Nephron progenitor cell (in vitro differentiated cells): ENCODE results near the gene MUC5AC.

Source experiments
- DNase-seq: peaks from one replicate; pipeline ENCODE4 v3.0.0; 2021
- H3K27ac Mint-ChIP-seq: 2 replicates; pipeline ENCODE4 v1.8.0; 2021; ENCODE audit warnings: mild to moderate bottlenecking, moderate library complexity, mixed read lengths
- H3K27me3 Mint-ChIP-seq: 2 replicates; pipeline ENCODE4 v1.8.0; 2021; ENCODE audit warnings: mild to moderate bottlenecking, low read depth, mixed read lengths; ENCODE audit not compliant: poor library complexity
- H3K36me3 Mint-ChIP-seq: 2 replicates; pipeline ENCODE4 v1.8.0; 2021; ENCODE audit warnings: low read depth, mixed read lengths
- H3K4me1 Mint-ChIP-seq: 2 replicates; pipeline ENCODE4 v1.8.0; 2021; ENCODE audit warnings: mixed read lengths
- H3K4me3 Mint-ChIP-seq: 2 replicates; pipeline ENCODE4 v1.8.0; 2021; ENCODE audit warnings: mild to moderate bottlenecking, moderate library complexity, mixed read lengths
- H3K9me3 Mint-ChIP-seq: 2 replicates; pipeline ENCODE4 v1.8.0; 2021; ENCODE audit warnings: mild to moderate bottlenecking, moderate library complexity, mixed read lengths
- CTCF ChIP-seq: fragments of 200-600 bp; sonication (generic); IDR thresholded peaks from 2 replicates; pipeline ENCODE4 v1.5.0; 2021; ENCODE audit warnings: antibody characterized with exemption

MUC5AC gene

GRCh38 chr11:1222491-1223345 is 65.0 kb downstream of the MUC5AC start, which contains the start of gene MUC5B:
MUC5B (plus strand) TSS chr11:1223066; CDS start chr11:1223124, 58 bp downstream.
- Mint-ChIP-seq H3K4me1 (peaks cover 16% of the 10 kb centered on the region), H3K27ac (no peak within 1 kb of the TSS), H3K36me3 (no peaks in the 10 kb centered on the region), H3K27me3 (peaks cover 10% of the 10 kb centered on the region), H3K9me3 (no peaks in the 10 kb centered on the region), H3K4me3 (no peak within 1 kb of the TSS)
- TF ChIP-seq CTCF = no peak
- peak; percentile 2 for DNase-seq

- Mint-ChIP-seq H3K27ac (no peak overlapping the region), H3K4me1 (peaks cover 16% of the 10 kb centered on the region)
Measured at GRCh38 chr11:1223346-1224110, 65.8 kb downstream of the MUC5AC start.

GRCh38 chr11:1224111-1224490 is 66.3 kb downstream of the MUC5AC start:
- peaks cover 16% of the 10 kb centered on the region for H3K4me1 Mint-ChIP-seq
- no peak overlapping the region for H3K4me3 Mint-ChIP-seq
- no peaks in the 10 kb centered on the region for H3K9me3 Mint-ChIP-seq
- no peaks in the 10 kb centered on the region for H3K36me3 Mint-ChIP-seq
- peaks cover 10% of the 10 kb centered on the region for H3K27me3 Mint-ChIP-seq
- no peak for TF ChIP-seq CTCF
- no peak overlapping the region for H3K27ac Mint-ChIP-seq
- no peak for DNase-seq

More at GRCh38 chr11:1223346-1224110, 65.8 kb downstream of the MUC5AC start:
- Mint-ChIP-seq H3K9me3 (no peaks in the 10 kb centered on the region), H3K36me3 (no peaks in the 10 kb centered on the region), H3K4me3 (no peak overlapping the region), H3K27me3 (peaks cover 10% of the 10 kb centered on the region)
- TF ChIP-seq CTCF = no peak
- peak; percentile 2 for DNase-seq

GRCh38 chr11:1224491-1225385 is 67.0 kb downstream of the MUC5AC start:
- H3K4me1 Mint-ChIP-seq = peaks cover 16% of the 10 kb centered on the region
- no peak overlapping the region for H3K4me3 Mint-ChIP-seq
- no peaks in the 10 kb centered on the region for H3K9me3 Mint-ChIP-seq
- H3K27me3 Mint-ChIP-seq = peaks cover 10% of the 10 kb centered on the region
- no peak for TF ChIP-seq CTCF
- H3K27ac Mint-ChIP-seq = no peak overlapping the region
- peak; percentile 58 for DNase-seq
- no peaks in the 10 kb centered on the region for H3K36me3 Mint-ChIP-seq

- Mint-ChIP-seq H3K4me3 (no peak overlapping the region), H3K36me3 (no peaks in the 10 kb centered on the region), H3K9me3 (no peaks in the 10 kb centered on the region), H3K27me3 (peaks cover 10% of the 10 kb centered on the region), H3K4me1 (peaks cover 16% of the 10 kb centered on the region), H3K27ac (no peak overlapping the region)
- TF ChIP-seq CTCF = no peak
- no peak for DNase-seq
Measured at GRCh38 chr11:1225386-1226225, 67.9 kb downstream of the MUC5AC start.
